ENCODE measurements around the gene MDGA2. TPM values are rescaled to one million over a fixed set of nuclear protein-coding genes. Genes with fewer than 3 reads are reported as not detected.
"Not testable (repeated sequence)": the region's sequence is repeated elsewhere in the genome, so short reads cannot be mapped to it uniquely, and the experiment has no call there.

Gene MDGA2
- polyA plus RNA-seq, 3 donors from 2014 or later: not detected

GRCh38 chr14:47332106-47332505 lies 343.3 kb downstream of the MDGA2 start:
- H3K27ac Mint-ChIP-seq: no peak overlapping the region
- no peak for DNase-seq

GRCh38 chr14:47328376-47328775 lies 347.0 kb downstream of the MDGA2 start:
- no peaks in the 10 kb centered on the region for H3K27me3 Mint-ChIP-seq (ENCODE audit: low read depth in 3 of 3)
- H3K27ac Mint-ChIP-seq: no peak overlapping the region
- H3K36me3 Mint-ChIP-seq: no peaks in the 10 kb centered on the region
- DNase-seq: no peak
- no peaks in the 10 kb centered on the region for H3K4me1 Mint-ChIP-seq
- H3K4me3 Mint-ChIP-seq: no peak overlapping the region
- peaks cover 5 to 31% (median 9%) of the 10 kb centered on the region in 6 donors for H3K9me3 Mint-ChIP-seq

More at GRCh38 chr14:47332106-47332505, 343.3 kb downstream of the MDGA2 start:
- no peak overlapping the region for H3K4me3 Mint-ChIP-seq
- no peaks in the 10 kb centered on the region for H3K36me3 Mint-ChIP-seq
- H3K9me3 Mint-ChIP-seq: peaks cover 2 to 41% (median 8%) of the 10 kb centered on the region in 6 donors
- H3K27me3 Mint-ChIP-seq (ENCODE audit: low read depth in 3 of 3): peaks cover 0 to 2% (median 0%) of the 10 kb centered on the region in 3 donors
- no peaks in the 10 kb centered on the region for H3K4me1 Mint-ChIP-seq

- Mint-ChIP-seq H3K4me1 (no peaks in the 10 kb centered on the region), H3K27me3 (ENCODE audit: low read depth in 3 of 3) (no peaks in the 10 kb centered on the region), H3K4me3 (no peak overlapping the region), H3K9me3 (peaks cover 3 to 26% (median 9%) of the 10 kb centered on the region in 6 donors), H3K27ac (no peak overlapping the region), H3K36me3 (no peaks in the 10 kb centered on the region)
- DNase-seq: no peak
Measured at GRCh38 chr14:47327336-47327735, 348.1 kb downstream of the MDGA2 start.

- DNase-seq: no peak
- no peak overlapping the region for H3K4me3 Mint-ChIP-seq
- peaks cover 6 to 51% (median 20%) of the 10 kb centered on the region in 6 donors for H3K9me3 Mint-ChIP-seq
- no peaks in the 10 kb centered on the region for H3K4me1 Mint-ChIP-seq
- H3K27ac Mint-ChIP-seq: no peak overlapping the region
- no peaks in the 10 kb centered on the region for H3K36me3 Mint-ChIP-seq
- no peaks in the 10 kb centered on the region for H3K27me3 Mint-ChIP-seq (ENCODE audit: low read depth in 3 of 3)
Measured at GRCh38 chr14:47322751-47323150, 352.7 kb downstream of the MDGA2 start.

GRCh38 chr14:47302121-47302520 lies 373.3 kb downstream of the MDGA2 start:
- Mint-ChIP-seq H3K9me3 (peaks cover 0 to 50% (median 20%) of the 10 kb centered on the region in 6 donors), H3K27ac (no peak overlapping the region), H3K36me3 (no peaks in the 10 kb centered on the region), H3K4me1 (no peaks in the 10 kb centered on the region), H3K4me3 (no peak overlapping the region), H3K27me3 (ENCODE audit: low read depth in 3 of 3) (no peaks in the 10 kb centered on the region)
- DNase-seq: no peak

- Mint-ChIP-seq H3K9me3 (peaks cover 0 to 44% (median 20%) of the 10 kb centered on the region in 6 donors), H3K4me1 (no peaks in the 10 kb centered on the region), H3K27ac (no peak overlapping the region), H3K36me3 (no peaks in the 10 kb centered on the region), H3K4me3 (no peak overlapping the region), H3K27me3 (ENCODE audit: low read depth in 3 of 3) (no peaks in the 10 kb centered on the region)
- DNase-seq: no peak
Measured at GRCh38 chr14:47300796-47301195, 374.6 kb downstream of the MDGA2 start.

- no peaks in the 10 kb centered on the region for H3K4me1 Mint-ChIP-seq
- no peaks in the 10 kb centered on the region for H3K36me3 Mint-ChIP-seq
- DNase-seq: no peak
- no peak overlapping the region for H3K27ac Mint-ChIP-seq
- no peak overlapping the region for H3K4me3 Mint-ChIP-seq
- H3K9me3 Mint-ChIP-seq: peaks cover 0 to 38% (median 20%) of the 10 kb centered on the region in 6 donors
- no peaks in the 10 kb centered on the region for H3K27me3 Mint-ChIP-seq (ENCODE audit: low read depth in 3 of 3)
Measured at GRCh38 chr14:47297374-47297773, 378.0 kb downstream of the MDGA2 start.

- H3K27me3 Mint-ChIP-seq (ENCODE audit: low read depth in 3 of 3): no peaks in the 10 kb centered on the region
- H3K27ac Mint-ChIP-seq: no peak overlapping the region
- H3K9me3 Mint-ChIP-seq: peaks cover 3 to 15% (median 5%) of the 10 kb centered on the region in 6 donors
- DNase-seq: no peak
- H3K4me1 Mint-ChIP-seq: no peaks in the 10 kb centered on the region
- H3K36me3 Mint-ChIP-seq: no peaks in the 10 kb centered on the region
- H3K4me3 Mint-ChIP-seq: no peak overlapping the region
Measured at GRCh38 chr14:47284283-47284682, 391.1 kb downstream of the MDGA2 start.

- H3K36me3 Mint-ChIP-seq, H3K4me3 Mint-ChIP-seq: not testable (repeated sequence)
- peaks cover 3 to 19% (median 7%) of the 10 kb centered on the region in 6 donors for H3K9me3 Mint-ChIP-seq
Measured at GRCh38 chr14:47281761-47282160, 393.6 kb downstream of the MDGA2 start.

GRCh38 chr14:47278233-47278842 lies 397.1 kb downstream of the MDGA2 start:
- DNase-seq: no peak
- H3K36me3 Mint-ChIP-seq: peaks cover 0 to 5% (median 0%) of the 10 kb centered on the region in 3 donors
- H3K4me3 Mint-ChIP-seq: no peak overlapping the region
- no peak overlapping the region for H3K27ac Mint-ChIP-seq
- peaks cover 1 to 44% (median 8%) of the 10 kb centered on the region in 6 donors for H3K9me3 Mint-ChIP-seq
- H3K4me1 Mint-ChIP-seq: no peaks in the 10 kb centered on the region
- H3K27me3 Mint-ChIP-seq (ENCODE audit: low read depth in 3 of 3): no peaks in the 10 kb centered on the region

More at GRCh38 chr14:47281761-47282160, 393.6 kb downstream of the MDGA2 start:
- not testable (repeated sequence) for H3K27me3 Mint-ChIP-seq (ENCODE audit: low read depth in 3 of 3); H3K27ac Mint-ChIP-seq; H3K4me1 Mint-ChIP-seq; DNase-seq

GRCh38 chr14:47277703-47278102 lies 397.7 kb downstream of the MDGA2 start:
- no peak overlapping the region for H3K27ac Mint-ChIP-seq

GRCh38 chr14:47276931-47277330 lies 398.5 kb downstream of the MDGA2 start:
- Mint-ChIP-seq H3K4me3 (no peak overlapping the region), H3K27me3 (ENCODE audit: low read depth in 3 of 3) (no peaks in the 10 kb centered on the region), H3K36me3 (peaks cover 0 to 5% (median 0%) of the 10 kb centered on the region in 3 donors), H3K9me3 (peaks cover 1 to 43% (median 7%) of the 10 kb centered on the region in 6 donors), H3K27ac (no peak overlapping the region), H3K4me1 (no peaks in the 10 kb centered on the region)
- DNase-seq: no peak

More at GRCh38 chr14:47277703-47278102, 397.7 kb downstream of the MDGA2 start:
- H3K4me1 Mint-ChIP-seq: no peaks in the 10 kb centered on the region
- H3K27me3 Mint-ChIP-seq (ENCODE audit: low read depth in 3 of 3): no peaks in the 10 kb centered on the region
- H3K9me3 Mint-ChIP-seq: peaks cover 1 to 40% (median 8%) of the 10 kb centered on the region in 6 donors
- H3K36me3 Mint-ChIP-seq: peaks cover 0 to 5% (median 0%) of the 10 kb centered on the region in 3 donors
- no peak for DNase-seq
- no peak overlapping the region for H3K4me3 Mint-ChIP-seq

- no peak overlapping the region for H3K4me3 Mint-ChIP-seq
- no peaks in the 10 kb centered on the region for H3K4me1 Mint-ChIP-seq
- peaks cover 4 to 47% (median 5%) of the 10 kb centered on the region in 6 donors for H3K9me3 Mint-ChIP-seq
- no peaks in the 10 kb centered on the region for H3K27me3 Mint-ChIP-seq (ENCODE audit: low read depth in 3 of 3)
- H3K36me3 Mint-ChIP-seq: peaks cover 0 to 5% (median 0%) of the 10 kb centered on the region in 3 donors
- no peak for DNase-seq
- H3K27ac Mint-ChIP-seq: no peak overlapping the region
Measured at GRCh38 chr14:47273939-47274338, 401.5 kb downstream of the MDGA2 start.

- Mint-ChIP-seq H3K4me1 (no peaks in the 10 kb centered on the region), H3K27ac (no peak overlapping the region)
Measured at GRCh38 chr14:47270715-47271114, 404.7 kb downstream of the MDGA2 start.

More at GRCh38 chr14:47270715-47271114, 404.7 kb downstream of the MDGA2 start:
- H3K9me3 Mint-ChIP-seq: peaks cover 3 to 42% (median 12%) of the 10 kb centered on the region in 6 donors
- H3K4me3 Mint-ChIP-seq: no peak overlapping the region
- no peak for DNase-seq
- no peaks in the 10 kb centered on the region for H3K36me3 Mint-ChIP-seq
- H3K27me3 Mint-ChIP-seq (ENCODE audit: low read depth in 3 of 3): no peaks in the 10 kb centered on the region

Data from immature natural killer cell (primary cell).